ENCODE measurements around the gene THAP11. TPM values are rescaled to one million over a fixed set of nuclear protein-coding genes. Genes with fewer than 3 reads are reported as not detected.
"Not testable (repeated sequence)": the region's sequence is repeated elsewhere in the genome, so short reads cannot be mapped to it uniquely, and the experiment has no call there.

The THAP11 gene
- total RNA-seq, 1 experiment from 2014 or later: 38.6 TPM

- in situ Hi-C loops (cut with HindIII; ENCODE audit: low sequenced_read_pairs): no loop called here
- no peak for DNase-seq (ENCODE audit: low spot score)
These were observed 15.6 kb downstream of the THAP11 start for GRCh38 chr16:67857547-67858233.

- no peak for DNase-seq (ENCODE audit: low spot score)
- in situ Hi-C loops (cut with HindIII; ENCODE audit: low sequenced_read_pairs): no loop called here
These were observed 16.4 kb downstream of the THAP11 start for GRCh38 chr16:67858500-67858899.

GRCh38 chr16:67860589-67861398 lies 18.7 kb downstream of the THAP11 start:
- in situ Hi-C loops (cut with HindIII; ENCODE audit: low sequenced_read_pairs): no loop called here
- no peak for DNase-seq (ENCODE audit: low spot score)

GRCh38 chr16:67861877-67862276 lies 19.8 kb downstream of the THAP11 start:
- in situ Hi-C loops (cut with HindIII; ENCODE audit: low sequenced_read_pairs): no loop called here
- DNase-seq (ENCODE audit: low spot score): no peak

GRCh38 chr16:67862623-67863583 lies 20.8 kb downstream of the THAP11 start:
- in situ Hi-C loops (cut with HindIII; ENCODE audit: low sequenced_read_pairs): no loop called here
- DNase-seq (ENCODE audit: low spot score): peak; percentile 97

GRCh38 chr16:67864044-67864443 lies 21.9 kb downstream of the THAP11 start:
- not testable (repeated sequence) for DNase-seq (ENCODE audit: low spot score)

GRCh38 chr16:67864594-67864993 lies 22.5 kb downstream of the THAP11 start:
- DNase-seq (ENCODE audit: low spot score): no peak
- in situ Hi-C loops (cut with HindIII; ENCODE audit: low sequenced_read_pairs): no loop called here

More at GRCh38 chr16:67864044-67864443, 21.9 kb downstream of the THAP11 start:
- in situ Hi-C loops (cut with HindIII; ENCODE audit: low sequenced_read_pairs): not testable (repeated sequence)

GRCh38 chr16:67865318-67865717 lies 23.2 kb downstream of the THAP11 start:
- no peak for DNase-seq (ENCODE audit: low spot score)
- in situ Hi-C loops (cut with HindIII; ENCODE audit: low sequenced_read_pairs): no loop called here

GRCh38 chr16:67868290-67868689 lies 26.2 kb downstream of the THAP11 start:
- DNase-seq (ENCODE audit: low spot score): no peak
- in situ Hi-C loops (cut with HindIII; ENCODE audit: low sequenced_read_pairs): no loop called here

GRCh38 chr16:67869653-67870052 lies 27.5 kb downstream of the THAP11 start:
- no peak for DNase-seq (ENCODE audit: low spot score)
- in situ Hi-C loops (cut with HindIII; ENCODE audit: low sequenced_read_pairs): no loop called here

GRCh38 chr16:67871256-67871655 lies 29.1 kb downstream of the THAP11 start:
- in situ Hi-C loops (cut with HindIII; ENCODE audit: low sequenced_read_pairs): no loop called here

GRCh38 chr16:67872131-67872630 lies 30.1 kb downstream of the THAP11 start:
- in situ Hi-C loops (cut with HindIII; ENCODE audit: low sequenced_read_pairs): no loop called here

More at GRCh38 chr16:67871256-67871655, 29.1 kb downstream of the THAP11 start:
- DNase-seq (ENCODE audit: low spot score): no peak

GRCh38 chr16:67872631-67873434 lies 30.7 kb downstream of the THAP11 start, which contains the start of gene EDC4:
Gene EDC4, plus strand, starts transcription at chr16:67873052. Its CDS starts 210 bp downstream, at chr16:67873262.
- peak; percentile 71 for DNase-seq (ENCODE audit: low spot score)
- in situ Hi-C loops (cut with HindIII; ENCODE audit: low sequenced_read_pairs): no loop called here

More at GRCh38 chr16:67872131-67872630, 30.1 kb downstream of the THAP11 start:
- DNase-seq (ENCODE audit: low spot score): no peak

GRCh38 chr16:67873435-67874370 lies 31.6 kb downstream of the THAP11 start:
- in situ Hi-C loops (cut with HindIII; ENCODE audit: low sequenced_read_pairs): no loop called here
- peak; percentile 18 for DNase-seq (ENCODE audit: low spot score)

- in situ Hi-C loops (cut with HindIII; ENCODE audit: low sequenced_read_pairs): no loop called here
- DNase-seq (ENCODE audit: low spot score): no peak
These were observed 32.3 kb downstream of the THAP11 start for GRCh38 chr16:67874372-67874771.

GRCh38 chr16:67877064-67877463 lies 34.9 kb downstream of the THAP11 start:
- in situ Hi-C loops (cut with HindIII; ENCODE audit: low sequenced_read_pairs): loop anchor here (5.0 to 25.0 kb wide), 2 partner anchors 55 to 190 kb away; no protein-coding TSS in a partner anchor
- DNase-seq (ENCODE audit: low spot score): no peak

- in situ Hi-C loops (cut with HindIII; ENCODE audit: low sequenced_read_pairs): loop anchor here (5.0 to 25.0 kb wide), 2 partner anchors 56 to 191 kb away; no protein-coding TSS in a partner anchor
- no peak for DNase-seq (ENCODE audit: low spot score)
These were observed 36.1 kb downstream of the THAP11 start for GRCh38 chr16:67878232-67878631.

Data from G401 (cell line).